Adrenal gland (tissue), 5 donors: ENCODE results near the gene BTBD19.

Experiments
- POLR2A ChIP-seq, 2 donors: fragments of 450-650 bp; IDR thresholded peaks; one replicate each; pipeline ENCODE4 v1.6.1; 2017; ENCODE audit warnings: antibody characterized with exemption in 2 of 2, mild to moderate bottlenecking in 2 of 2, moderate library complexity in 1 of 2
- TF ChIP-seq, protein P1 (sequence below), 6 experiments: fragments of 450-650 bp in 4 of 6; fragments of 200-600 bp in 2 of 6; sonication (generic) in 1 of 6; IDR thresholded peaks; 1 replicate in 5 of 6; 2 replicates in 1 of 6; pipeline versions ENCODE4 v1.5.1 to v1.8.0; 2016 to 2021; ENCODE audit warnings: antibody characterized with exemption in 6 of 6, mild to moderate bottlenecking in 2 of 6, moderate library complexity in 1 of 6
- donor health status: DM: no; HTN: no; CAD: no.

DNA sequence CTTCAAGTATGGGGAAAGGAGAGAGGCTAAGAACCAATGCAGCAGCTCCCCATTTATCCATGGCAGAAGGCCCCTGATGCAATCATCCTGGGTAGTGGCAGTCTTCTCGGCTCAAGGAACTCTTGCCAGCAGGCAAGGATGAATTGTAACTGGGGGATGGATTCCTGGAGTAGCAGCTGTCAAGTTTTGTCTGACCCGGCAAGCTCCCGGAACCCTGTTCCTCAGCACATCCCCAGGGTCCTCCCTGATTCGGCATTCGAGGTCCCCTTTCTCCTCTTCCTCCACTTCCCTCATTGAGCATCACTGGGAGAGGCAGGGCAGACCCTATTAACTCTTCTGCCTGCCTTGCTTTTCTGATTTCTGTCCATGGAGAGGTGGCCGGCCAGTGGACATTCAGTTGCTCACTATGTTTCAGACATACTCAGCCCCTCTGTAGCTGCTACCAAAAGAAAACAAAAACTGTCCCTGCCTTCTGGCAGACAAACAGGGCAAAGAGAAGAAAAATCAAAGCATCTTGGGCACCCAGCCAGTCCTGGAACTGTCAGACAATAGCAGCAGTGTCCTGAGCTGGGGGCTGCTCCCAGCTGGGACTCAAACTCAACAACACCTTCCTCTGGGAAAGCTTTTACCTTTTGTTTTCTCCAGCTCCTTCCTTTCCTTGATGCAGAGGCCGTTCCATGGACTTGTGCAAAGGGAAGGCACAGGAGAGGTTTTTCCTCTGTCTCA is 40.3 kb downstream of the BTBD19 start:
- TF ChIP-seq, protein P1, sequence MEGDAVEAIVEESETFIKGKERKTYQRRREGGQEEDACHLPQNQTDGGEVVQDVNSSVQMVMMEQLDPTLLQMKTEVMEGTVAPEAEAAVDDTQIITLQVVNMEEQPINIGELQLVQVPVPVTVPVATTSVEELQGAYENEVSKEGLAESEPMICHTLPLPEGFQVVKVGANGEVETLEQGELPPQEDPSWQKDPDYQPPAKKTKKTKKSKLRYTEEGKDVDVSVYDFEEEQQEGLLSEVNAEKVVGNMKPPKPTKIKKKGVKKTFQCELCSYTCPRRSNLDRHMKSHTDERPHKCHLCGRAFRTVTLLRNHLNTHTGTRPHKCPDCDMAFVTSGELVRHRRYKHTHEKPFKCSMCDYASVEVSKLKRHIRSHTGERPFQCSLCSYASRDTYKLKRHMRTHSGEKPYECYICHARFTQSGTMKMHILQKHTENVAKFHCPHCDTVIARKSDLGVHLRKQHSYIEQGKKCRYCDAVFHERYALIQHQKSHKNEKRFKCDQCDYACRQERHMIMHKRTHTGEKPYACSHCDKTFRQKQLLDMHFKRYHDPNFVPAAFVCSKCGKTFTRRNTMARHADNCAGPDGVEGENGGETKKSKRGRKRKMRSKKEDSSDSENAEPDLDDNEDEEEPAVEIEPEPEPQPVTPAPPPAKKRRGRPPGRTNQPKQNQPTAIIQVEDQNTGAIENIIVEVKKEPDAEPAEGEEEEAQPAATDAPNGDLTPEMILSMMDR (IDR thresholded peaks at IDR 0.05), result no peak
- TF ChIP-seq POLR2A (IDR thresholded peaks at IDR 0.05), result no peak
